ENCODE data around the gene KCNT2. TPM values are rescaled to one million over a fixed set of nuclear protein-coding genes. Genes with fewer than 3 reads are reported as not detected.

Gene KCNT2
- total RNA-seq, 2 donors from 2014 or later = 0.79 to 0.98 TPM

DNA sequence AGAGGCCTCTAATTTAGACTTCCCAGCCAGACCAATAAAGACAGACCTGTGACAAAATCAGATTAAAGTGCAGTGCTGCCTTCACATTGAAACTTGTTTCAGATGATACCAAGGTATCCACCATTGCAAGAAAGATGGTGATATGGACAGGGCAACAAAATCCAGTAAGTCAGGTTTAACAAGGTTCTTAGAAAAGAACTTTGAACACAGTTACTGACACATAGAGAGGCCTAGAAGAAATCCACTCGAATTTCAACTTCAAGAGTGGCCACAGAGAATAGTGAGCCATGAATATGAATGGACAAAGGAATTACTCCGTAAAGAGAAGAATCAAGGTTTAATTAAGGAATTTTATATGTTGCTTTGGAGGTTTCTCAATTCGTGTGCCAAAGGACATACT is 230.4 kb downstream of the KCNT2 start:
- DNase-seq = no peak

GRCh38 chr1:196376630-196377328 is 231.5 kb downstream of the KCNT2 start:
- ATAC-seq = no peak
- intact Hi-C loops (cut with DNase I, micrococcal nuclease) = no loop called here
- DNase-seq = no peak

More for the DNA sequence above, 230.4 kb downstream of the KCNT2 start:
- intact Hi-C loops (cut with DNase I, micrococcal nuclease) = no loop called here
- ATAC-seq = no peak

GRCh38 chr1:196373798-196374197 is 234.4 kb downstream of the KCNT2 start:
- intact Hi-C loops (cut with DNase I, micrococcal nuclease) = no loop called here
- no peak for DNase-seq
- ATAC-seq = no peak

DNA sequence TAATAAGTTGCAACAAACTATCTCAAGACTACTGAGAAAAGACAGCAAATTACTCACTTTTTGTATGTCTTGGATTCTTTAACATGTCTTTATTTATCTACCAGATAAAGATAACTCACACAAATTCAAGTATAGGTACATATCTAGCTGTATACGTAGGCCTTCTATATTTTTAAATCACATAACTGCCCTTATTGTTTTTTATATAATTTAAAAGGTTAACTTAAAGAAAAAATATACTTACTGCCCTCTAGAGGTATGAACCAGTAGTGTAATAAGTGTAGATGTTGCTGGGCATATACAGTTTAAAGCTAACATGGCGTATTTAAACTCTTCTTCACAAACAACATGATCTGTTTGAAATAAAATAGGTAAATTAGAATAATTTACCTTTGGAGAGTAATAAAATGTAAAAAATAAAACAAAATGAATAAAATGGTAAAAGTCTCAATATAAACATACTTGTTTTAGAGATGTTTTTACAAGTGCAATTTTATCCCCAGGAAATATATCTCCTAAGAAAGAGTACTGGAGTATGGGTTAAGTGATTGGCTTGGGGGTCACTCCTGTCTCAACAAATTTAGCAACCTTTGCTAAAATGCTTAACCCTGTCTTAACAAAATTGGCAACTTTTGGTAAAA is 235.2 kb downstream of the KCNT2 start:
- intact Hi-C loops (cut with DNase I, micrococcal nuclease) = no loop called here
- ATAC-seq (no peak), DNase-seq (no peak)

GRCh38 chr1:196367838-196368237 is 240.4 kb downstream of the KCNT2 start:
- ATAC-seq = no peak
- DNase-seq = no peak
- intact Hi-C loops (cut with DNase I, micrococcal nuclease) = no loop called here

- ATAC-seq = no peak
- no peak for DNase-seq
- intact Hi-C loops (cut with DNase I, micrococcal nuclease) = no loop called here
Measured at GRCh38 chr1:196366817-196367495, 241.3 kb downstream of the KCNT2 start.

- intact Hi-C loops (cut with DNase I, micrococcal nuclease) = no loop called here
- DNase-seq = no peak
- ATAC-seq = no peak
Measured at GRCh38 chr1:196361112-196361714, 247.0 kb downstream of the KCNT2 start.

DNA sequence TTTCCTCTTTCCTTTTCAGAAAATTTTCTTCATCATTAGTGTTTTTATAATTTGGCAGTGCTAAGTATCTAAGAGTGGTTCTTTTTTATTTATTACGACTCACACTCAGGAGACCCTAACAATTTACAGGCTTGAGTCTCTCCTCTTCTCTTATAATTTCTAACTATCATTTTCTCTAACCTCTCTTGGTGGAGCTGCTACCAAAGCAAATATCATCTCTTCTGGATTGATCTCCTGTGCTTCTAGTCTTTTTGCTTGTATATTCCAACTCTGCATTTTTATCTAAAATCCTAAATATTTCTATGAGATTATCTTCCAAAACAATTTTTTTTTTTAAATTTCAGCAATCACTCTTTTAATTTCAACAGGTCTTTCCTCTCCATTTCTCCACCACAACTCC is 250.3 kb downstream of the KCNT2 start:
- ATAC-seq = no peak
- intact Hi-C loops (cut with DNase I, micrococcal nuclease) = loop anchor here in 1 of 2 donors (10.0 kb wide), 1 partner anchor 307 kb away; no protein-coding TSS in a partner anchor
- DNase-seq = no peak

- ATAC-seq (no peak), DNase-seq (no peak)
- intact Hi-C loops (cut with DNase I, micrococcal nuclease) = loop anchor here in 1 of 2 donors (10.0 kb wide), 1 partner anchor 310 kb away; no protein-coding TSS in a partner anchor
Measured at GRCh38 chr1:196355206-196355786, 252.9 kb downstream of the KCNT2 start.

GRCh38 chr1:196344453-196344852 is 263.8 kb downstream of the KCNT2 start:
- no peak for DNase-seq
- intact Hi-C loops (cut with DNase I, micrococcal nuclease) = no loop called here
- no peak for ATAC-seq

DNA sequence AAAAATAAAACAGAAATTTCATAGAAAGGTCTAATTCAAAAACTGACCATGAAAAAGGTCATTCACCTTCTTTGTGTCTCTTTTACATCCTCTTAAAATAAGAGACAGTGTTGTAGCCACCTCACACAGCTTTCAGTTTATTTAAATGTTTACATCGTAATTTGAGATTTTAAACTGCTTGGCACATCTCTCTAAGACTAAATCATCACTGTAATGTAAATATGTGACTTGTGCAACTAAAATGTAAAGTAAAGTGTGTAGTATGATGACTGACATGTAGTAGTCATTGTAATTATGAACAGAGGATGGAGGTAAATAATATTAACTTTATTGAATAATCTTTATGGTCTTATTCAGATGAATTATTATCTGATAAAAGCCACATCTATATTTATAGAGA is 283.9 kb downstream of the KCNT2 start:
- intact Hi-C loops (cut with DNase I, micrococcal nuclease) = no loop called here
- DNase-seq = no peak
- no peak for ATAC-seq

DNA sequence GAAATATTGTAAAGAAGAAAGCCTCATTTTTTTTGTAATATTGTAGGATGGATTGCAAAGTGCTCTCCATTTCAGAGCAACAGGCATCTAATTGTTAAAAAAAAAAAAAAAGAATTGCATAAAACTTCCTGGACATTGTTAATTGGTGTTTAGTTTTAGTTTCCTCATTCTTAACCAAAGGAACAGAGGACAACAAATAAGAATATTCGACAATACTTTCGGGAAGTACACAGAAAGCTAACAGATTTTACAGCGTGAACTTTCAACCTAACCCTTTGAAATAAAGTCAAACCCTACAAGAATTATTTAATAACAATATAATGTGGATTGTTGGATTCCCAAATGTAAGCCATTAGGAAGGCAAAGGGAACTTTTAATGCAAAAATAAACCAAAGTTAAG is 284.4 kb downstream of the KCNT2 start:
- ATAC-seq (no peak), DNase-seq (no peak)
- intact Hi-C loops (cut with DNase I, micrococcal nuclease) = no loop called here

GRCh38 chr1:196319301-196319700 is 288.9 kb downstream of the KCNT2 start:
- intact Hi-C loops (cut with DNase I, micrococcal nuclease) = no loop called here
- no peak for DNase-seq
- no peak for ATAC-seq

- peak in 1 of 2 donors; percentile 6 for DNase-seq
- ATAC-seq = no peak
- intact Hi-C loops (cut with DNase I, micrococcal nuclease) = no loop called here
Measured at GRCh38 chr1:196317535-196318522, 290.4 kb downstream of the KCNT2 start.

DNA sequence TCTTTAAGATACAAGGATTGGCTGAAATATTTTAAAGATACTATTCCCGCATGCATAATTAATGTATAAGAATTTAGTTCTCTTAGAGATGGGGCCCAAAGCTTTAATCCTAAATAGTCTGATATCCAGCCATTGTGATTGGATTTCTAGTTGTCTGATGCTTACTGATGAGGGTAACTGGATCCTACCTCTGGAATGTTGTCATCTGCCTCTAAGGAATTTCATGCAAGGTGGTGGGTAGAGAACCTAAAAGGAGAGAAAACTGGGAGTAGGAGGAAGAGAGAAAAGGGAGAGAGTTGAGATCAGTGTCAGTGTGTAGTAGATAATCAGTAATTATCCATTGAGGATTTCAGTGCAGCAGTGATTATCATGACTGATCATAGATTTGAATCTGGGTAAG is 295.5 kb downstream of the KCNT2 start:
- intact Hi-C loops (cut with DNase I, micrococcal nuclease) = no loop called here

DNA sequence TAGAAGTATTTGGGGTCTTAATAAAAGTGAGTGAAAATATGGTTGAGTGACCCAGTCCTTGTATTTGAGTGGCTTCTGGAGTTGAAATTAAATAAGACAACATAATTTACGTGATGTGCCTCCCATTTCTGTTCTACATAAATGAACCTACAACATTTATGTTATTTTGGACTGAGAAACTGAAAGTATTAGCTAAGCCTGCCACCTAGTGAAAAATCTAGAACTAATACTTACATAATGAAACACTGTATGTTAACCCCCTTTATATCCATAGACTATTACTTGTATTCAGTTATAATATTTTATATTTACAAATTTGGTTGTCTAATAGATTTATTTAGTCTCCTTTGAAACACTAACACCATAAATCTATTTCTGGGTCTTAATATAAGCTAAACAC is 298.9 kb downstream of the KCNT2 start:
- DNase-seq (no peak), ATAC-seq (no peak)
- intact Hi-C loops (cut with DNase I, micrococcal nuclease) = no loop called here

More for the DNA sequence above, 295.5 kb downstream of the KCNT2 start:
- ATAC-seq (no peak), DNase-seq (no peak)

GRCh38 chr1:196308176-196308575 is 300.1 kb downstream of the KCNT2 start:
- DNase-seq = no peak
- intact Hi-C loops (cut with DNase I, micrococcal nuclease) = no loop called here
- ATAC-seq = no peak

GRCh38 chr1:196306421-196306820 is 301.8 kb downstream of the KCNT2 start:
- intact Hi-C loops (cut with DNase I, micrococcal nuclease) = no loop called here
- ATAC-seq = no peak

More at GRCh38 chr1:196306421-196306820, 301.8 kb downstream of the KCNT2 start:
- no peak for DNase-seq
